ENCODE data around the gene PIP4K2A. TPM values are rescaled to one million over a fixed set of nuclear protein-coding genes. Genes with fewer than 3 reads are reported as not detected.

The PIP4K2A gene
- total RNA-seq, 4 donors from 2014 or later = 7.4 to 60.3 (median 9.9) TPM

DNA sequence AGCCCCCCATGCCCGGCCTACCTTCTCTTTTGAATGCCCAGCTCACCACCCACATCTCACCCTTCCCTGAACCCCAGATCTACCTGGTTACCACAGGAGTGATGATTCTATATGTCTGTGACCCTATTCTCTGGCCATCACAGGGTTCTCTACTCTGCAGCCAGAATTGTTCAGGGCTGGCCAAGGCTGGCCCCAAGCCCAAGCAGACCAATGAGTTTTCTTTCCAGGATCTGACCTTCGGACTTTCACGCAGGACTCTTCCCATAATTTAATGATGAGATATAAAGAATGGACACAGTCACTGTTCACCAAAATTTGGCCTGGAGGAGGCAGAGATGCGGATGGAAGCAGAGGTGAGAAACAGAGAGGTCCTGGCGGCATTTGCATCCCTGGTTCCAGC lies 72.6 kb downstream of the PIP4K2A start:
- Histone ChIP-seq H3K4me3 (no peak overlapping the region), H3K36me3 (no peaks in the 10 kb centered on the region), H3K27ac (no peak overlapping the region), H3K4me1 (peaks cover under 1% of the 10 kb centered on the region), H3K27me3 (no peaks in the 10 kb centered on the region), H3K9me3 (no peaks in the 10 kb centered on the region)
- TF ChIP-seq, protein P1, sequence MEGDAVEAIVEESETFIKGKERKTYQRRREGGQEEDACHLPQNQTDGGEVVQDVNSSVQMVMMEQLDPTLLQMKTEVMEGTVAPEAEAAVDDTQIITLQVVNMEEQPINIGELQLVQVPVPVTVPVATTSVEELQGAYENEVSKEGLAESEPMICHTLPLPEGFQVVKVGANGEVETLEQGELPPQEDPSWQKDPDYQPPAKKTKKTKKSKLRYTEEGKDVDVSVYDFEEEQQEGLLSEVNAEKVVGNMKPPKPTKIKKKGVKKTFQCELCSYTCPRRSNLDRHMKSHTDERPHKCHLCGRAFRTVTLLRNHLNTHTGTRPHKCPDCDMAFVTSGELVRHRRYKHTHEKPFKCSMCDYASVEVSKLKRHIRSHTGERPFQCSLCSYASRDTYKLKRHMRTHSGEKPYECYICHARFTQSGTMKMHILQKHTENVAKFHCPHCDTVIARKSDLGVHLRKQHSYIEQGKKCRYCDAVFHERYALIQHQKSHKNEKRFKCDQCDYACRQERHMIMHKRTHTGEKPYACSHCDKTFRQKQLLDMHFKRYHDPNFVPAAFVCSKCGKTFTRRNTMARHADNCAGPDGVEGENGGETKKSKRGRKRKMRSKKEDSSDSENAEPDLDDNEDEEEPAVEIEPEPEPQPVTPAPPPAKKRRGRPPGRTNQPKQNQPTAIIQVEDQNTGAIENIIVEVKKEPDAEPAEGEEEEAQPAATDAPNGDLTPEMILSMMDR (IDR thresholded peaks at IDR 0.05) = no peak
- TF ChIP-seq EP300 (IDR thresholded peaks at IDR 0.05) (no peak), POLR2AphosphoS5 (IDR thresholded peaks at IDR 0.05) (no peak), POLR2A (IDR thresholded peaks at IDR 0.05) (no peak)
- 95% methylated on average over 5 of the region's 5 CpGs for WGBS
- DNase-seq (ENCODE audit: low spot score in 2 of 2) = no peak

DNA sequence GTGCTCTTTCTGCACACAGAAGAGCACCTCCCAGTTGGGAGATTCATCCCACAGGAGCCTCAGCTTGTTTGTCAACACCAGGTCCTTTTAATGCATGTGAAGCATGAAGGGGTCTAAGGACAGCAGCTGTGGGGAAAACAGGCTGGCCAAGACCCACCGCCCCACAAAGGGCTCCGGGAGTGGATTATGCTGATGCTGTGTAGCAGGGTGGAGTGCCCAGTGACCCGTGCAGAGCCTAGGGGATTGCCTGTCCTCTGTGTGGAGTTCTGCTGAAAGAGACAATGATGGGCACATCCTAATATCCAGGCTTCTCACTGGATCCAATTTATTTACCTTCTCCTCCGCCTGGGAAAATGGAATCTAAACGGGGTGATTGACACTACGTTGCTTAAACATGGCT lies 74.0 kb downstream of the PIP4K2A start:
- Histone ChIP-seq H3K4me1 (no peaks in the 10 kb centered on the region), H3K36me3 (no peaks in the 10 kb centered on the region), H3K4me3 (no peak overlapping the region), H3K27me3 (no peaks in the 10 kb centered on the region), H3K27ac (no peak overlapping the region), H3K9me3 (no peaks in the 10 kb centered on the region)
- WGBS = 91% methylated on average over 6 of the region's 6 CpGs
- TF ChIP-seq EP300 (IDR thresholded peaks at IDR 0.05) = no peak
- TF ChIP-seq POLR2A (IDR thresholded peaks at IDR 0.05) = no peak
- TF ChIP-seq POLR2AphosphoS5 (IDR thresholded peaks at IDR 0.05) = no peak
- TF ChIP-seq, protein P1 (IDR thresholded peaks at IDR 0.05) = no peak
- DNase-seq (ENCODE audit: low spot score in 2 of 2) = no peak

DNA sequence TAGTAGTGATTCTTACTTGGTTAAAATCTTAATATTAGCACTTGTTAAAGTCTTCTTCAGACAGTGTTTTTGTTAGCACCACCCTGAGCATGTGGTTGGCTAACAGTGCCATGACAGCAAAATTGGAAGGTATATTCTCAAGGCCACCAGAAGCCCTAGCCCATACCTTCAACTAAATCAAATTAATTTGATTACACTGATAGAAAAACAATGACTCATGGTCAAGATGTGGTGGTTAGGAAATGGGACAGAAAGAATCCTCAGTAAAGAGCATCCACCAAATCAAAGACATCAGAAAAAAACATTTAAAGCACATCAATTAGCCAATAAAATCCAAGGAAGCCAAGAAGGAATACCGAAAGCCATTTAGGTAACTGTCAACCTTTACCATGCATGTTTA lies 75.5 kb downstream of the PIP4K2A start:
- H3K9me3 ChIP-seq = no peaks in the 10 kb centered on the region
- H3K36me3 ChIP-seq = no peaks in the 10 kb centered on the region
- DNase-seq (ENCODE audit: low spot score in 2 of 2) = no peak
- no peaks in the 10 kb centered on the region for H3K27me3 ChIP-seq
- H3K4me3 ChIP-seq = no peak overlapping the region
- whole genome bisulfite sequencing = 97% methylated on average over 1 of the region's 1 CpG
- H3K4me1 ChIP-seq = no peaks in the 10 kb centered on the region
- no peak for TF ChIP-seq POLR2AphosphoS5 (IDR thresholded peaks at IDR 0.05)
- TF ChIP-seq POLR2A (IDR thresholded peaks at IDR 0.05) = no peak
- no peak for TF ChIP-seq EP300 (IDR thresholded peaks at IDR 0.05)
- TF ChIP-seq, protein P1 (IDR thresholded peaks at IDR 0.05) = no peak
- H3K27ac ChIP-seq = no peak overlapping the region

DNA sequence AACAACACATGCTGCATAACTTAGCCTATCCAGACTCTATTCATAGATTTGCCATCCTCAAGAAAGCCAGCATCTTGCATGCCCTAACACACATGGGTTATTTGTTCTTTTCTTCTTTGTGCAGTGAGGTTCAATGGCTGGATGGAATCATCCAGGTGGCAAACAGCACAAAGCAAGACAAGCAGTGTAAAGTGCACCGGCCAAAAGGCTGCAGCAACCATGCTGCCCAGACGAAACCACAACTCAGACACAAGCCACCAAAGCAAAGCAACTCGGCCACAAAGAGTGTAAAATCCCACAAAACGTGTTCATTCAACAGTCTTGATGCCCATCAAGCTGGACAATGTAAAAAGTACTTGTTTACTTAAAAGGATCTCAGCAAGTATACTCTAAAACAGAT lies 76.9 kb downstream of the PIP4K2A start:
- Histone ChIP-seq H3K4me1 (peaks cover 9% of the 10 kb centered on the region), H3K27me3 (no peaks in the 10 kb centered on the region), H3K9me3 (no peaks in the 10 kb centered on the region), H3K4me3 (no peak overlapping the region), H3K27ac (no peak overlapping the region), H3K36me3 (no peaks in the 10 kb centered on the region)
- DNase-seq (ENCODE audit: low spot score in 2 of 2) = no peak
- 88% methylated on average over 4 of the region's 4 CpGs for WGBS
- TF ChIP-seq POLR2A (IDR thresholded peaks at IDR 0.05) (no peak), EP300 (IDR thresholded peaks at IDR 0.05) (no peak), POLR2AphosphoS5 (IDR thresholded peaks at IDR 0.05) (no peak)
- TF ChIP-seq, protein P1 (IDR thresholded peaks at IDR 0.05) = no peak

DNA sequence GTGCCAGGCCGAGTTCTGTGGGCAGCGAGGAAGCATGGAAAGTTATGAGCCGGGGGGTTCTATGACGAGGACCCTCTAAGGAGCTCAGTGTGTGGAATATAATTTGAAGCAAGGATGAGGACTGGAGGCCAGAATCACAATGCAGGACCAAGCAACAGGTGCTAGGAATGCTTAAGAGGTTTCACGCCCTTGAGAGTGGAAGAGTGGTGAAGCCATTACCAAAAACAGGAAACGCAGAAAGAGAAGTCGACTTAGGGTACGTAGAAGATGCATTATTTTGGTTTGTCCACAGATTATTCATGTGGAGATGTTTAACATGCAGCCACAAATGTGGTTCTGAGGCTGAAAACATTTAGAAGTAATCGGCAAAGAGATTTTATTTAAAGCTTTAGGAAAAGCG lies 78.7 kb downstream of the PIP4K2A start:
- H3K27ac ChIP-seq = no peak overlapping the region
- WGBS = 91% methylated on average over 10 of the region's 10 CpGs
- H3K4me3 ChIP-seq = no peak overlapping the region

More for the DNA sequence above, 78.7 kb downstream of the PIP4K2A start:
- Histone ChIP-seq H3K4me1 (peaks cover 10% of the 10 kb centered on the region), H3K9me3 (no peaks in the 10 kb centered on the region), H3K27me3 (no peaks in the 10 kb centered on the region), H3K36me3 (no peaks in the 10 kb centered on the region)
- TF ChIP-seq, protein P1 (IDR thresholded peaks at IDR 0.05) = no peak
- no peak for TF ChIP-seq EP300 (IDR thresholded peaks at IDR 0.05)
- no peak for TF ChIP-seq POLR2A (IDR thresholded peaks at IDR 0.05)
- TF ChIP-seq POLR2AphosphoS5 (IDR thresholded peaks at IDR 0.05) = no peak
- DNase-seq (ENCODE audit: low spot score in 2 of 2) = no peak

Data from suprapubic skin (tissue), 4 donors.